B cell (primary cell): Measurements from ENCODE around the gene CADM1. TPM values are rescaled to one million over a fixed set of nuclear protein-coding genes. Genes with fewer than 3 reads are reported as not detected.

Experiments
- ATAC-seq: fragments of 200-7000 bp; cut with Tn5 transposase; one replicate; pipeline ENCODE4 v1.10.0; 2021; ENCODE audit warnings: low read depth, mild to moderate bottlenecking, moderate number of reproducible peaks, moderate library complexity
- CTCF ChIA-PET: fragments of 350-600 bp; sonication (Branson Sonifier 250); formaldehyde crosslinking; loops from one replicate; lab custom pipeline; 2021; ENCODE audit warnings: antibody characterized with exemption, inconsistent platforms; lab: Charles Lee
- POLR2A ChIA-PET: fragments of 350-600 bp; sonication (Branson Sonifier 250); formaldehyde crosslinking; loops from one replicate; lab custom pipeline; 2021; ENCODE audit warnings: antibody characterized with exemption; lab: Charles Lee
- DNase-seq: peaks from one replicate; pipeline ENCODE4 v3.0.0; 2013
- H2AFZ ChIP-seq: 2 replicates; pipeline ENCODE4 v1.6.1; 2012; ENCODE audit warnings: mild to moderate bottlenecking, low read depth, low read length; ENCODE audit not compliant: insufficient read depth, poor library complexity, severe bottlenecking
- H3K27ac ChIP-seq, 2 donors: 1 replicate in 1 of 2; 2 replicates in 1 of 2; pipeline ENCODE4 v1.5.1; 2012 to 2013; ENCODE audit warnings: low read length in 2 of 2, mild to moderate bottlenecking in 2 of 2, moderate library complexity in 1 of 2
- H3K27me3 ChIP-seq, 4 experiments: fragments of 200-600 bp in 1 of 4; sonication (generic) in 1 of 4; replicated peaks in 1 of 4; 1 replicate in 2 of 4; 2 replicates in 2 of 4; pipeline versions ENCODE4 v1.6.1 to v1.7.0; 2013 to 2016; ENCODE audit warnings: low read length in 3 of 4, mild to moderate bottlenecking in 2 of 4, mixed read lengths in 1 of 4, moderate library complexity in 1 of 4; ENCODE audit not compliant: insufficient read depth in 4 of 4, control insufficient read depth in 3 of 4; ENCODE audit errors: control extremely low read depth in 1 of 4
- H3K36me3 ChIP-seq, 2 experiments: replicated peaks in 1 of 2; 1 replicate in 1 of 2; 2 replicates in 1 of 2; pipeline versions ENCODE4 v1.6.1 to v1.7.1; 2013; ENCODE audit warnings: low read length in 1 of 2; ENCODE audit not compliant: insufficient read depth in 2 of 2, control insufficient read depth in 1 of 2; ENCODE audit errors: control extremely low read depth in 1 of 2, extremely low read depth in 1 of 2
- H3K4me1 ChIP-seq, 2 donors: fragments of 200-600 bp in 1 of 2; sonication (generic) in 1 of 2; 1 replicate in 1 of 2; 2 replicates in 1 of 2; pipeline versions ENCODE4 v1.5.1 to v1.6.1; 2013 to 2017; ENCODE audit warnings: low read length in 2 of 2; ENCODE audit not compliant: control insufficient read depth in 2 of 2, insufficient read depth in 2 of 2
- H3K4me2 ChIP-seq: replicated peaks from 2 replicates; pipeline ENCODE3; 2012; ENCODE audit warnings: mild to moderate bottlenecking, low read depth, low read length; ENCODE audit not compliant: poor library complexity, severe bottlenecking
- H3K4me3 ChIP-seq, 5 experiments: fragments of 200-600 bp in 1 of 5; sonication (generic) in 1 of 5; 1 replicate in 3 of 5; 2 replicates in 2 of 5; pipeline versions ENCODE4 v1.5.1 to v1.7.0; 2011 to 2016; ENCODE audit warnings: low read length in 4 of 5, mild to moderate bottlenecking in 4 of 5, low read depth in 2 of 5, control low read depth in 1 of 5, moderate library complexity in 1 of 5; ENCODE audit not compliant: insufficient read depth in 1 of 5; ENCODE audit errors: control extremely low read depth in 1 of 5, extremely low read depth in 1 of 5
- H3K79me2 ChIP-seq: fragments of 200-600 bp; sonication (generic); one replicate; pipeline ENCODE4 v1.6.0; 2016; ENCODE audit warnings: low read length; ENCODE audit not compliant: control insufficient read depth, insufficient read depth
- H3K9ac ChIP-seq: fragments of 200-600 bp; sonication (generic); 2 replicates; pipeline ENCODE4 v1.6.1; 2017; ENCODE audit warnings: mild to moderate bottlenecking, low read length, moderate library complexity
- H3K9me3 ChIP-seq, 3 donors: one replicate each; pipeline versions ENCODE4 v1.6.1 to v1.7.1; 2013; ENCODE audit warnings: low read length in 2 of 3; ENCODE audit not compliant: control insufficient read depth in 2 of 3, insufficient read depth in 1 of 3; ENCODE audit errors: control extremely low read depth in 1 of 3
- H4K20me1 ChIP-seq: 2 replicates; pipeline ENCODE4 v1.6.0; 2012; ENCODE audit warnings: mild to moderate bottlenecking, low read length; ENCODE audit not compliant: insufficient read depth, control insufficient read depth, poor library complexity, severe bottlenecking
- H3K27ac Mint-ChIP-seq: one replicate; pipeline ENCODE4 v1.8.0; 2021; ENCODE audit warnings: mixed read lengths
- H3K27me3 Mint-ChIP-seq: one replicate; pipeline ENCODE4 v1.8.0; 2021; ENCODE audit warnings: mixed read lengths
- H3K4me1 Mint-ChIP-seq: one replicate; pipeline ENCODE4 v1.8.0; 2021; ENCODE audit warnings: mixed read lengths
- H3K4me3 Mint-ChIP-seq: one replicate; pipeline ENCODE4 v1.8.0; 2021; ENCODE audit warnings: mixed read lengths
- H3K9me3 Mint-ChIP-seq: one replicate; pipeline ENCODE4 v1.8.0; 2022; ENCODE audit warnings: mixed read lengths; ENCODE audit not compliant: insufficient read depth
- EZH2 ChIP-seq: IDR thresholded peaks from 2 replicates; pipeline ENCODE4 v1.6.1; 2012; ENCODE audit warnings: borderline replicate concordance, low read depth, mild to moderate bottlenecking, moderate library complexity, low read length; ENCODE audit not compliant: insufficient read depth, poor library complexity, severe bottlenecking
- WGBS: methylation state at CpG from one replicate; pipeline ENCODE4 v1.1.5; 2013; ENCODE audit warnings: missing lambda C conversion rate; ENCODE audit not compliant: insufficient coverage; 5-methylcytosine and 5-hydroxymethylcytosine counted together
- intact Hi-C: fragments of 100-400 bp; cut with micrococcal nuclease; formaldehyde crosslinking; loops from one replicate; pipeline ENCODE4 v1.10.0; 2022
- polyA plus RNA-seq: library from polyadenylated mRNA; depleted of rRNA; stranded (reverse); fragments of >200 nt; gene quantifications from 2 replicates; pipeline ENCODE4 v1.2.3, GENCODE V29; 2012
- total RNA-seq, 2 donors: library from RNA; stranded (reverse); fragments of 120-200 nt in 1 of 2; gene quantifications; 1 replicate in 1 of 2; 2 replicates in 1 of 2; pipeline versions ENCODE4 v1.2.3 to v1.2.4, GENCODE V29; 2013 to 2022
- TF ChIP-seq, protein P1 (sequence below): fragments of 200-600 bp; IDR thresholded peaks from one replicate; pipeline ENCODE4 v1.8.0; 2022; ENCODE audit warnings: antibody characterized with exemption, mild to moderate bottlenecking

The CADM1 gene
- total and polyA plus RNA-seq, 2 donors (not counting 1 experiment from before 2014, with no cell fraction given), result 0.43 to 0.49 TPM

DNA sequence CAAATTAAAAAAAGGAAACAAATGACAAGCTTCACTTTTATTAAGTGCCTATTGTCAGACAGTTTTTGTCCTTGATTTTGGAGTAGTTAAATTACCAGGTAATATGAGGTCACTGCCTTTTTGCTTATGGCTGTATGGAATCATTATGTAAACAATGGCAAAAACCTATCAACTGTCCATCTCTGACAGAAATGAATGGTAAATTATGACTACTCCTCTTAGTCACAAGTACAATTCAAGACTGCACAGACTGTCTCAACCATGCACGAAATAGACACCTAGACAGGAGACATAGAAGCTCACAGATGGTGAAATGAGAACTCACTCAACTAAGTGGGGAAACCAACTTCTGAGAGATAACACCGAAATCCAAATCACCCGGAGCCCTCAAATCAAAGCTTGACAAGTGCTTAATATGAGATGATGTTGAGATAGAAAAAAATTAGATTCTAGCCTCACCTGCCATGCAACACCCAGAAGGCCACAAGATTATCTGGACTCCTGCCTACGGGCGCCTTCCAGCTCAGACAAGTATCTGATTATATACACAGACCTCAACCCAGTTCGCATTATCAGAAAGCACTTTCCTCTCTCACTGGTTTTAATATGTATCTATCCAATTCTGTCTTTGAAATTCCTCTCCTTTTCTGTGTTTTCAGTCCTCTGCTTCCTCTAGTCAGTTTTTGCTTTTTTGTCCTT lies 199.3 kb downstream of the CADM1 start:
- Mint-ChIP-seq H3K4me3 (no peak overlapping the region), H3K27ac (no peak overlapping the region), H3K4me1 (no peaks in the 10 kb centered on the region), H3K27me3 (no peaks in the 10 kb centered on the region), H3K9me3 (no peaks in the 10 kb centered on the region)
- H2AFZ ChIP-seq, result no peak overlapping the region
- H3K4me2 ChIP-seq, result no peak overlapping the region
- ChIA-PET POLR2A (no interaction called here), CTCF (no interaction called here)
- H4K20me1 ChIP-seq, result no peaks in the 10 kb centered on the region
- ATAC-seq, result no peak
- H3K9ac ChIP-seq, result no peak overlapping the region
- no peaks in the 10 kb centered on the region for H3K4me1 ChIP-seq
- no peaks in the 10 kb centered on the region for H3K79me2 ChIP-seq
- TF ChIP-seq, protein P1, sequence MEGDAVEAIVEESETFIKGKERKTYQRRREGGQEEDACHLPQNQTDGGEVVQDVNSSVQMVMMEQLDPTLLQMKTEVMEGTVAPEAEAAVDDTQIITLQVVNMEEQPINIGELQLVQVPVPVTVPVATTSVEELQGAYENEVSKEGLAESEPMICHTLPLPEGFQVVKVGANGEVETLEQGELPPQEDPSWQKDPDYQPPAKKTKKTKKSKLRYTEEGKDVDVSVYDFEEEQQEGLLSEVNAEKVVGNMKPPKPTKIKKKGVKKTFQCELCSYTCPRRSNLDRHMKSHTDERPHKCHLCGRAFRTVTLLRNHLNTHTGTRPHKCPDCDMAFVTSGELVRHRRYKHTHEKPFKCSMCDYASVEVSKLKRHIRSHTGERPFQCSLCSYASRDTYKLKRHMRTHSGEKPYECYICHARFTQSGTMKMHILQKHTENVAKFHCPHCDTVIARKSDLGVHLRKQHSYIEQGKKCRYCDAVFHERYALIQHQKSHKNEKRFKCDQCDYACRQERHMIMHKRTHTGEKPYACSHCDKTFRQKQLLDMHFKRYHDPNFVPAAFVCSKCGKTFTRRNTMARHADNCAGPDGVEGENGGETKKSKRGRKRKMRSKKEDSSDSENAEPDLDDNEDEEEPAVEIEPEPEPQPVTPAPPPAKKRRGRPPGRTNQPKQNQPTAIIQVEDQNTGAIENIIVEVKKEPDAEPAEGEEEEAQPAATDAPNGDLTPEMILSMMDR, result no peak
- no peak for TF ChIP-seq EZH2
- H3K9me3 ChIP-seq, result no peaks in the 10 kb centered on the region
- H3K27ac ChIP-seq, result no peak overlapping the region
- H3K27me3 ChIP-seq, result no peaks in the 10 kb centered on the region
- no peak for DNase-seq
- H3K36me3 ChIP-seq, result no peaks in the 10 kb centered on the region
- intact Hi-C loops, result no loop called here
- H3K4me3 ChIP-seq, result no peak overlapping the region
- whole genome bisulfite sequencing, result 100% methylated on average over 3 of the region's 6 CpGs

DNA sequence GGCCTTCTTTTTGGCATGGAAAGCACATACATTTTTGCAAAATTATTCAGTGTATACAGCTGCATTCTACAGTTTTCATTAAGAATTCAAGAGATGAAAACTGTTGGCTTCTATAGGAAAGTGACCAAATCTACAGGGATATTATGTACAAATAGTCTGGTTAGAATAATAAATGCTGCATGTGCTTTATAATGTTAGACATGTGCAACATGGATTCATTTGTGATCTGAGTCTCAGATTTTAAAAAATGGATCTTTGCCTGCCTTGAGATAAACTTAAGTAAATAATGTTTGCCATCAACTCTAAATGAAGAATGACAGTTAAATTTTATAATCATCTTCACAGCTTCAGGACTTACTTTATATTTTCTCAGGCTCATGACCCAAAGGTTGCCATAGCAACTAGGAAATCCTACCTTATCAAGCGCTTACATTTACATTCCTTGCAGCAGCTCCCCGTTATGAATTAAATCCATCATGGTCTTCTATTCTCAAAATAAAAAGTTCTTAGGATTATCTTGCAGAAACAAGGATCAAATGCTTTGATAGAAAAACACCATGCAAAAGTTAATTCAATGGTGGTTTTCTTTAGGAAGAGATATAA lies 200.2 kb downstream of the CADM1 start:
- no peak overlapping the region for H3K9ac ChIP-seq
- Mint-ChIP-seq H3K27me3 (no peaks in the 10 kb centered on the region), H3K27ac (no peak overlapping the region), H3K4me3 (no peak overlapping the region), H3K4me1 (no peaks in the 10 kb centered on the region), H3K9me3 (no peaks in the 10 kb centered on the region)
- H2AFZ ChIP-seq, result no peak overlapping the region
- CTCF ChIA-PET, result no interaction called here
- no peaks in the 10 kb centered on the region for H3K36me3 ChIP-seq
- H3K4me2 ChIP-seq, result no peak overlapping the region
- no peak for ATAC-seq
- H3K79me2 ChIP-seq, result no peaks in the 10 kb centered on the region
- POLR2A ChIA-PET, result no interaction called here
- WGBS, result no CpG with 5 or more reads among the region's 2 CpGs
- H4K20me1 ChIP-seq, result no peaks in the 10 kb centered on the region
- H3K4me1 ChIP-seq, result no peaks in the 10 kb centered on the region
- H3K27ac ChIP-seq, result no peak overlapping the region
- no peaks in the 10 kb centered on the region for H3K9me3 ChIP-seq
- no peak overlapping the region for H3K4me3 ChIP-seq
- intact Hi-C loops, result no loop called here
- no peak for TF ChIP-seq EZH2
- TF ChIP-seq, protein P1, result no peak
- no peaks in the 10 kb centered on the region for H3K27me3 ChIP-seq
- no peak for DNase-seq
